ENCODE results near the gene NRG2. TPM values are rescaled to one million over a fixed set of nuclear protein-coding genes. Genes with fewer than 3 reads are reported as not detected.

NRG2 gene
- total RNA-seq, 1 experiment from 2014 or later, result 0.23 TPM

DNA sequence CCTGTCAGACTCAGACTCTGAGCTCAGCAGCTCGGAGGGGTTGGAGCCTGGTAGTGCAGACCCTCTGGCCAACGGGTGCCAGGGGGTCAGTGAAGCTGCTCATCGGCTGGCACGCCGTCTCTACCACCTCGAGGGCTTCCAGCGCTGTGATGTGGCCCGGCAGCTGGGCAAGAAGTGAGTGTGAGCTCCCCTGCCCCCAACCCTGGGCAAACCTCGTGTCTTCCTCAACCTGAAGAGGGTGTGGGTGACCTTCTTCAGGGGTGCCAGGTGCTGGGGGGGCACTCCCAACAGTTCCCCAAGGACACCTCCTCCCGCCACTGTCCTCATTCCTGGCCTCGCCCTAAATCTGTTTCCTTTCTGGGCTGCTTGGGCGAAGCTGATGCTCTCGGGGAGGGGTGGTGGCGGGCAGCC lies 228.9 kb downstream of the NRG2 start:
- TF ChIP-seq, protein P1, sequence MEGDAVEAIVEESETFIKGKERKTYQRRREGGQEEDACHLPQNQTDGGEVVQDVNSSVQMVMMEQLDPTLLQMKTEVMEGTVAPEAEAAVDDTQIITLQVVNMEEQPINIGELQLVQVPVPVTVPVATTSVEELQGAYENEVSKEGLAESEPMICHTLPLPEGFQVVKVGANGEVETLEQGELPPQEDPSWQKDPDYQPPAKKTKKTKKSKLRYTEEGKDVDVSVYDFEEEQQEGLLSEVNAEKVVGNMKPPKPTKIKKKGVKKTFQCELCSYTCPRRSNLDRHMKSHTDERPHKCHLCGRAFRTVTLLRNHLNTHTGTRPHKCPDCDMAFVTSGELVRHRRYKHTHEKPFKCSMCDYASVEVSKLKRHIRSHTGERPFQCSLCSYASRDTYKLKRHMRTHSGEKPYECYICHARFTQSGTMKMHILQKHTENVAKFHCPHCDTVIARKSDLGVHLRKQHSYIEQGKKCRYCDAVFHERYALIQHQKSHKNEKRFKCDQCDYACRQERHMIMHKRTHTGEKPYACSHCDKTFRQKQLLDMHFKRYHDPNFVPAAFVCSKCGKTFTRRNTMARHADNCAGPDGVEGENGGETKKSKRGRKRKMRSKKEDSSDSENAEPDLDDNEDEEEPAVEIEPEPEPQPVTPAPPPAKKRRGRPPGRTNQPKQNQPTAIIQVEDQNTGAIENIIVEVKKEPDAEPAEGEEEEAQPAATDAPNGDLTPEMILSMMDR (IDR thresholded peaks at IDR 0.05; ENCODE audit: unreplicated experiment), result no peak
- intact Hi-C loops (cut with micrococcal nuclease), result no loop called here
- ChIA-PET POLR2A (no interaction called here), CTCF (interaction anchor here (0.8 to 3.1 kb wide), 6 partner anchors 26 to 1920 kb away, joined by 3 to 9 read pairs (median 4); no protein-coding TSS in a partner anchor)
- no peak for DNase-seq (ENCODE audit: unreplicated experiment)
- H3K27me3 Mint-ChIP-seq (ENCODE audit: insufficient read depth, unreplicated experiment), result peaks cover 73% of the 10 kb centered on the region
- H3K36me3 Mint-ChIP-seq (ENCODE audit: insufficient read depth, unreplicated experiment), result no peaks in the 10 kb centered on the region
- no peaks in the 10 kb centered on the region for H3K4me1 Mint-ChIP-seq (ENCODE audit: insufficient read depth, unreplicated experiment)
- no peak overlapping the region for H3K4me3 Mint-ChIP-seq (ENCODE audit: unreplicated experiment)
- peaks cover 8% of the 10 kb centered on the region for H3K9me3 Mint-ChIP-seq (ENCODE audit: unreplicated experiment)
- no peak overlapping the region for H3K27ac Mint-ChIP-seq (ENCODE audit: low read depth, unreplicated experiment)
- BruUV-seq (replicated peaks), result no TSS peak

DNA sequence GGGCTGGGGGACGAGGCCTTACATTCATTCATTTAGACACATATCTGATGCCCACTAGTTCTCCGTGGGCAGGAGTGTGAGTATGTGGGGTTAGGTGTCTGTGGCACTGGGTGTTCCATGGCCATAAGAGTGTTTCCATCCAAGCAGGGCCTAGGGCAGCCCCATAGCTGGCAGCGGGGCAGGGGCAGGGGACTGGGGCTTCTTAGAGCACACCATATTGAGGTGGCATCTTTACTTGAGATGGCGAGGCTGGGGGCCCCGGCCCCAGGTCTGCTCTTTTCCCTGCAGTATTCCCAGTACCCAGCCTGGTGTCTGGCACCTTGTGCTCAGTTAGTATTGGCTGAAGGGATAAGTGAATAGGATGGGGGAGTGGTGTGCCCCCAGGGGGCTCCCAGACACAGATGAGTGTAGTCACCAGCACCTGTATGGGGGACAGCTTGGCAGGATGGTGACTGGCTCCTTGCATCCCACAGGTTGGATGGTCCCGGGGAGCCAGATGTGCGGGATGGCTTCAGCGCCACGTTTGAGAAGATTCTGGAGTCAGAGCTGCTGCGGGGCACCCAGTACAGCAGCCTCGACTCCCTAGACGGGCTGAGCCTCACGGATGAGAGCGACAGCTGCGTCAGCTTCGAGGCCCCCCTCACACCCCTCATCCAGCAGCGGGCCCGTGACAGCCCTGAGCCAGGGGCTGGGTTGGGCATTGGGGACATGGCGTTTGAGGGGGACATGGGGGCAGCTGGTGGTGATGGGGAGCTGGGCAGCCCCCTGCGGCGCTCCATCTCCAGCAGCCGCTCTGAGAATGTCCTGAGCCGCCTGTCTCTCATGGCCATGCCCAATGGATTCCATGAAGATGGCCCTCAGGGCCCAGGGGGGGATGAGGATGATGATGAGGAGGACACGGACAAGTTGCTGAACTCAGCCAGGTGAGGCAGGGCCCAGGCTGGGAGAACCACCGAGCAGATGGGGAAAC lies 230.0 kb downstream of the NRG2 start:
- intact Hi-C loops (cut with micrococcal nuclease), result no loop called here
- H3K27me3 Mint-ChIP-seq (ENCODE audit: insufficient read depth, unreplicated experiment), result peaks cover 63% of the 10 kb centered on the region
- CTCF ChIA-PET, result interaction anchor here (0.8 to 3.1 kb wide), 5 partner anchors 32 to 1921 kb away, joined by 3 to 9 read pairs (median 3); no protein-coding TSS in a partner anchor

DNA sequence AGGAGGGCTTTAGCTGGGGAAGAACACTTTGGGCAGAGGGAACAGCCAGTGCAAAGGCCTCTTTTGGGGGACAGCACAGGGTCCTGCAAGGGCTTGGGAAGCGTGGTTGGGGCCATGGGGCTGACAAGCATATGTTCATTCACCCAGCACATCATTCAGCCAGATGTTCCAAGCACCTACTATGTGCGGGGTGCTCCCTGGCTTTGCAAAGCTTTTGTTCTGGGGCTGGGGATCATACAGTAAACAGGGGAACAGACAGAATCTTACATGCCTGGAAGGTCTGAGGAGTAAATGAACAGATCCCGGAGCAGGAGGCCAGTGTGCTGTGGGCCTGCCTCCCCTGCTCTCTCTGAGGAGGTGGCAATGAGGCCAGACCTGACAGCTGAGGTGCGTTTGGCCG lies 230.8 kb downstream of the NRG2 start:
- Mint-ChIP-seq H3K4me3 (ENCODE audit: unreplicated experiment) (no peak overlapping the region), H3K4me1 (ENCODE audit: insufficient read depth, unreplicated experiment) (no peaks in the 10 kb centered on the region), H3K27me3 (ENCODE audit: insufficient read depth, unreplicated experiment) (peaks cover 55% of the 10 kb centered on the region), H3K36me3 (ENCODE audit: insufficient read depth, unreplicated experiment) (no peaks in the 10 kb centered on the region), H3K27ac (ENCODE audit: low read depth, unreplicated experiment) (no peak overlapping the region), H3K9me3 (ENCODE audit: unreplicated experiment) (no peaks in the 10 kb centered on the region)
- CTCF ChIA-PET, result interaction anchor here (2.1 to 3.0 kb wide), 2 partner anchors 33 to 157 kb away, joined by 8 to 10 read pairs; no protein-coding TSS in a partner anchor
- no TSS peak for BruUV-seq (replicated peaks)
- TF ChIP-seq, protein P1 (IDR thresholded peaks at IDR 0.05; ENCODE audit: unreplicated experiment), result no peak
- intact Hi-C loops (cut with micrococcal nuclease), result no loop called here
- DNase-seq (ENCODE audit: unreplicated experiment), result no peak
- POLR2A ChIA-PET, result no interaction called here

More for the DNA sequence above, 230.0 kb downstream of the NRG2 start:
- Mint-ChIP-seq H3K4me3 (ENCODE audit: unreplicated experiment) (no peak overlapping the region), H3K9me3 (ENCODE audit: unreplicated experiment) (no peaks in the 10 kb centered on the region), H3K36me3 (ENCODE audit: insufficient read depth, unreplicated experiment) (no peaks in the 10 kb centered on the region), H3K4me1 (ENCODE audit: insufficient read depth, unreplicated experiment) (no peaks in the 10 kb centered on the region), H3K27ac (ENCODE audit: low read depth, unreplicated experiment) (no peak overlapping the region)
- POLR2A ChIA-PET, result no interaction called here
- BruUV-seq (replicated peaks), result no TSS peak
- no peak for DNase-seq (ENCODE audit: unreplicated experiment)
- TF ChIP-seq, protein P1 (IDR thresholded peaks at IDR 0.05; ENCODE audit: unreplicated experiment), result no peak

DNA sequence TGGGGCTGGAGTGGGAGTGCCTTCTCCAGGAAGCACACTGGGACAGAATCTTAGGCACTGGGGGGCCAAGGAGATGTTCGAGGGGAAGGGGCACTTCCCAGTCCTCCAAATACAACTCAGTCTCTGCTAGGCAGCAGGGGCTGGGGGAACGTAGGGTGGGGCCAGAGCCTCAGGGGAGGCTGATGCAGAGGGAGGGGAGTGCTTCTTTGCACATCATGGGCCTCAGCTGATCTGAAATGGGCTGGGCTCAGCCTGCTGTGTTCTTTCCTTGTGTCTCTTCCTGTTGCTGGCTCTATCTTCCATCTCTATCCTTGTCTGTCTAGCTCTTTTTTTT lies 231.9 kb downstream of the NRG2 start:
- POLR2A ChIA-PET, result interaction anchor here (1.1 kb wide), 1 partner anchor 23 kb away, joined by 3 read pairs; no protein-coding TSS in a partner anchor
- Mint-ChIP-seq H3K36me3 (ENCODE audit: insufficient read depth, unreplicated experiment) (no peaks in the 10 kb centered on the region), H3K4me1 (ENCODE audit: insufficient read depth, unreplicated experiment) (no peaks in the 10 kb centered on the region), H3K4me3 (ENCODE audit: unreplicated experiment) (no peak overlapping the region), H3K27ac (ENCODE audit: low read depth, unreplicated experiment) (no peak overlapping the region), H3K27me3 (ENCODE audit: insufficient read depth, unreplicated experiment) (peaks cover 44% of the 10 kb centered on the region), H3K9me3 (ENCODE audit: unreplicated experiment) (no peaks in the 10 kb centered on the region)
- intact Hi-C loops (cut with micrococcal nuclease), result no loop called here
- DNase-seq (ENCODE audit: unreplicated experiment), result no peak
- TF ChIP-seq, protein P1 (IDR thresholded peaks at IDR 0.05; ENCODE audit: unreplicated experiment), result no peak
- BruUV-seq (replicated peaks), result no TSS peak
- CTCF ChIA-PET, result interaction anchor here (0.9 to 2.1 kb wide), 2 partner anchors 46 to 158 kb away, joined by 3 to 10 read pairs; no protein-coding TSS in a partner anchor

Measured in MCF 10A (cell line).